Type B pancreatic cell (in vitro differentiated cells): Measurements from ENCODE around the gene WNK1. TPM values are rescaled to one million over a fixed set of nuclear protein-coding genes. Genes with fewer than 3 reads are reported as not detected.

ENCODE experiments used
- DNase-seq: peaks from one replicate; pipeline ENCODE4 v3.0.0; 2021; ENCODE audit warnings: mixed read lengths; ENCODE audit not compliant: unreplicated experiment; ENCODE audit errors: extremely low spot score
- H3K27ac Mint-ChIP-seq: 2 replicates; pipeline ENCODE4 v1.8.0; 2021; ENCODE audit warnings: mild to moderate bottlenecking, mixed read lengths
- H3K27me3 Mint-ChIP-seq: 2 replicates; pipeline ENCODE4 v1.8.0; 2021; ENCODE audit warnings: mixed read lengths
- H3K36me3 Mint-ChIP-seq: 2 replicates; pipeline ENCODE4 v1.8.0; 2021; ENCODE audit warnings: mixed read lengths
- H3K4me1 Mint-ChIP-seq: one replicate; pipeline ENCODE4 v1.8.0; 2021; ENCODE audit warnings: mixed read lengths; ENCODE audit not compliant: unreplicated experiment
- H3K4me3 Mint-ChIP-seq: 2 replicates; pipeline ENCODE4 v1.8.0; 2021; ENCODE audit warnings: mild to moderate bottlenecking, mixed read lengths
- H3K9me3 Mint-ChIP-seq: 2 replicates; pipeline ENCODE4 v1.8.0; 2021; ENCODE audit warnings: mixed read lengths
- total RNA-seq: library from RNA; stranded (reverse); gene quantifications from 2 replicates; pipeline ENCODE4 v1.2.1, GENCODE V29; 2021; ENCODE audit warnings: low replicate concordance
- TF ChIP-seq, protein P1 (sequence below): fragments of 200-600 bp; sonication (generic); conservative IDR thresholded peaks from 2 replicates; pipeline ENCODE4 v1.5.0; 2021; ENCODE audit warnings: antibody characterized with exemption, mild to moderate bottlenecking

WNK1 gene
- total RNA-seq, 1 donor from 2014 or later, result 132 TPM

DNA sequence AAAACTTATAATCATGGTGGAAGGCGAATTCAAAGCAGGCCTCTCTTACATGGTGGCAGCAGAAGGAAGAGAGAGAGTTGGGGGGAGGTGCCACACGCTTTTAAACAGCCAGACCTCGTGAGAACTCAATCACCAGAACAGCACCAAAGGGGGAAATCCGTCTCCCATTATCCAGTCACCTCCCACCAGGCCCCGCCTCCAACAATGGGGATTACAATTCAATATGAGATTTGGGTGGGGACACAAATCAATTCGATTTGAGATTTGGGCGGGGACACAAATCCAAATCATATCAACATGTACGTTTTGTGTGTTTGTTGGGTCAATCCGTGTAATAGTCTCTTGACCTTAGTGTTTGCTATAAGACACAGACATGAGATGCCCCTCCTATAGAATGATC, 21.8 kb upstream of the WNK1 start:
- H3K4me1 Mint-ChIP-seq, result no peaks in the 10 kb centered on the region
- H3K27ac Mint-ChIP-seq, result no peak overlapping the region
- no peak for DNase-seq
- TF ChIP-seq, protein P1, sequence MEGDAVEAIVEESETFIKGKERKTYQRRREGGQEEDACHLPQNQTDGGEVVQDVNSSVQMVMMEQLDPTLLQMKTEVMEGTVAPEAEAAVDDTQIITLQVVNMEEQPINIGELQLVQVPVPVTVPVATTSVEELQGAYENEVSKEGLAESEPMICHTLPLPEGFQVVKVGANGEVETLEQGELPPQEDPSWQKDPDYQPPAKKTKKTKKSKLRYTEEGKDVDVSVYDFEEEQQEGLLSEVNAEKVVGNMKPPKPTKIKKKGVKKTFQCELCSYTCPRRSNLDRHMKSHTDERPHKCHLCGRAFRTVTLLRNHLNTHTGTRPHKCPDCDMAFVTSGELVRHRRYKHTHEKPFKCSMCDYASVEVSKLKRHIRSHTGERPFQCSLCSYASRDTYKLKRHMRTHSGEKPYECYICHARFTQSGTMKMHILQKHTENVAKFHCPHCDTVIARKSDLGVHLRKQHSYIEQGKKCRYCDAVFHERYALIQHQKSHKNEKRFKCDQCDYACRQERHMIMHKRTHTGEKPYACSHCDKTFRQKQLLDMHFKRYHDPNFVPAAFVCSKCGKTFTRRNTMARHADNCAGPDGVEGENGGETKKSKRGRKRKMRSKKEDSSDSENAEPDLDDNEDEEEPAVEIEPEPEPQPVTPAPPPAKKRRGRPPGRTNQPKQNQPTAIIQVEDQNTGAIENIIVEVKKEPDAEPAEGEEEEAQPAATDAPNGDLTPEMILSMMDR, result no peak
- no peak overlapping the region for H3K4me3 Mint-ChIP-seq
- no peaks in the 10 kb centered on the region for H3K36me3 Mint-ChIP-seq
- peaks cover 2% of the 10 kb centered on the region for H3K27me3 Mint-ChIP-seq
- H3K9me3 Mint-ChIP-seq, result peaks cover 5% of the 10 kb centered on the region

DNA sequence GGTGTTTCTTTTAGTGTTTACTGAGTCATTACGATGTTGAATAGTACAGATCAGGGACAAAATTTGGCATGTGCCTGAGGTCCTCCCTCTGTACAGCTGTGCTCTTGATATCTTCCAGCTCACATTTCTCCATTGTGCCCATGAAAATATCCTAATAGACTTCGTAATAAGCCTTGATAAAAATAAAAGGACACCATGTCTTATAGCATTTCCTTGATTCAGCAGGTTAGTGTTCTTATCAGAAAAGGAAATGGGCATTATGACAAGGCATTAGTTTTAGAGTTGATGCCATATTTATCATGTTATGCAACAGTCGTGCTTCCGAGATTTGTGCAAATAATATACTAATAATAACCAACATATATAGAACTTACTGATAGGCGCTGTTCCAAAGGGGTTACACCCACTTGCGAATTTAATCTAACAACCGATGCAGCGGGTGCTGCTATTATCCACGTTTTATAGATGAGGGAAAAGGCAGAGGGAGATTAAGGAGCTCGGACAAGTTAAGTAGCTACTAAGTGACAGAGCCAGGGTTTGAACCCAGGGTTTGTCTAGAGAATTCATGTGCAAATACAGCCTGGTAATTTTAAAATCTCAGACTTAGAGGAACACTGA, 15.1 kb upstream of the WNK1 start:
- no peaks in the 10 kb centered on the region for H3K9me3 Mint-ChIP-seq

DNA sequence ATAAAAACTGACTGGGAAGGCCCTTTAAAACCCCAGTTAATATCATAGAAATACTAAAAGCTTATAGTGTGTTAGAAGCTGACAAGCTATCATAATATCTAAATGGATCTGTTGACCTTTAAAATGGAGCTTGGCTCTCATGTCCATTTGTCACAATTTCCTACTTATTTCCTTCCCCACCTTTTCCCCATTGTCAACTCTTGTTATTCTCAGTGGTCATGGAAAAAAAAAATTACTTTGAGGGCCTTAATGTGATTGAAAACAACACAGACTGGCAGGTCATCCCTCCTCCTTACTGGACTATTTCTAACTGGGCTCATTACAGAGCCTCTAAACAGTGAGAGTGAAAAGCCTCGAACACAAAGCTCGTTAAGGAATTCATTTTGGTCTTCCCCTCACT, 13.7 kb upstream of the WNK1 start:
- Mint-ChIP-seq H3K4me1 (no peaks in the 10 kb centered on the region), H3K9me3 (no peaks in the 10 kb centered on the region), H3K4me3 (no peak overlapping the region), H3K27ac (no peak overlapping the region), H3K27me3 (peaks cover 4% of the 10 kb centered on the region), H3K36me3 (no peaks in the 10 kb centered on the region)
- TF ChIP-seq, protein P1, result no peak
- DNase-seq, result no peak

More for the DNA sequence above, 15.1 kb upstream of the WNK1 start:
- DNase-seq, result no peak
- no peaks in the 10 kb centered on the region for H3K4me1 Mint-ChIP-seq
- no peak overlapping the region for H3K4me3 Mint-ChIP-seq
- H3K27me3 Mint-ChIP-seq, result peaks cover 4% of the 10 kb centered on the region
- H3K36me3 Mint-ChIP-seq, result no peaks in the 10 kb centered on the region
- H3K27ac Mint-ChIP-seq, result no peak overlapping the region
- TF ChIP-seq, protein P1, result no peak

DNA sequence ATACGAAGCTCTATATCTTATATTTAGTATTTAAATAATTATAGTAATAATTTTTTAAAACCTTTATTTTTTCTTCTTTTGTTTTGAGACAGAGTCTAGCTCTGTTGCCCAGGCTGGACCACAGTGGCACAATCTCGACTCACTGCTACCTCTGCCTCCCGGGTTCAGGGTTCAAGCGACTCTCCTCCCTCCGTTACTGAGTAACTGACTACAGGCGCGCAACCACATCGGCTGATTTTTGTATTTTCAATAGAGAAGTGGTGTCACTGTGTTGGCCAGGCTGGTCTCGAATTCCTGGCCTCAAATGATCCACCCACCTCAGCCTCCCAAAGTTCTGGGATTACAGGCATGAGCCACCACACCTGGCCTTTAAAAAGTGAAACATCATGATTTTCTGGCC, 13.0 kb upstream of the WNK1 start:
- Mint-ChIP-seq H3K4me1 (no peaks in the 10 kb centered on the region), H3K4me3 (no peak overlapping the region), H3K36me3 (no peaks in the 10 kb centered on the region), H3K9me3 (no peaks in the 10 kb centered on the region), H3K27ac (no peak overlapping the region), H3K27me3 (peaks cover 4% of the 10 kb centered on the region)
- DNase-seq, result no peak
- TF ChIP-seq, protein P1, result no peak

DNA sequence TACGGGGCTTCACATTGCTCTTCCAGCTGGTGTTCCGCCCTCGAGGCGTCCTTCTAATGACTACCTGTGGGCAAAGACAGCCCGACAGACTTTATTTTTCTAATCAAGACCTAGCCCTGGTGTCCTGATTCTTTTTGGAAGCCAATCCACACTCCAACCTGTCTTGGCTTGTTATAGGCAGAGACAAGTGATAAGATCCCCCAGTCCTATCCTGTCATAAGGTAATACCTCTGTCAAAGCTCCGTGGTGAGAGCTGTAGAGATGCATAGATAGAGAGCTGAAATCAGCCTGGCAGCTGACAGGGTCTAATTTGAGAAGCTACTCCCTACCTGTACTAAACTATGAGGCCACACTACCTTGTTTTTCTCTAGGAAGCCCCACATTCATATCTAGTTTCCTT, 11.5 kb upstream of the WNK1 start:
- peak overlapping the region; percentile 44 for H3K27ac Mint-ChIP-seq
- no peak overlapping the region for H3K4me3 Mint-ChIP-seq
- H3K9me3 Mint-ChIP-seq, result no peaks in the 10 kb centered on the region
- peaks cover 4% of the 10 kb centered on the region for H3K27me3 Mint-ChIP-seq
- H3K36me3 Mint-ChIP-seq, result no peaks in the 10 kb centered on the region
- TF ChIP-seq, protein P1, result no peak
- no peaks in the 10 kb centered on the region for H3K4me1 Mint-ChIP-seq
- DNase-seq, result no peak
